ENCODE measurements around the gene IFI44.

IFI44 gene

DNA sequence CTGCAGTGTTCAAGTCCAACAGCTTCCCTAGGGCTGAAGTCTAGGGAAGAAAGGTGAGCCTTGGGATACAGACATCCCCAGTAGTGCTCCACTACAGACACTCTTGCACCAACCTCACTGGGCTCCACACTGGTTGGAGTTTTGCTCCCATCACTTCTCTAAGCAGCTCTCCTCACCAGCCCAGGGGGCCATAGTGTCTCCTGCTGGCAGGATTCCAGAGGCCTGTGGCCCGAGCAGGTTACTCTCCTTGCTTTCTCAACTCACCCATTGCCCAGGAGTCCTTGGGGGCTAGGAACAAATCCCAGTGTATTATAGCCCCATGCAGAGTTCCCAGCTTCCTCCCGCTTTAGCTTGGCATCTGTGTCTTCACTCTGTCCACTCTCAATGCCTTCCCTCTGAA lies 52.8 kb downstream of the IFI44 start:
- DNase-seq (ENCODE audit: low read depth, low spot score): no peak

- DNase-seq (ENCODE audit: low read depth, low spot score): no peak
Measured at GRCh38 chr1:78703806-78704205, 54.2 kb downstream of the IFI44 start.

GRCh38 chr1:78712467-78713051 lies 62.9 kb downstream of the IFI44 start:
- no peak for DNase-seq (ENCODE audit: low read depth, low spot score)

DNA sequence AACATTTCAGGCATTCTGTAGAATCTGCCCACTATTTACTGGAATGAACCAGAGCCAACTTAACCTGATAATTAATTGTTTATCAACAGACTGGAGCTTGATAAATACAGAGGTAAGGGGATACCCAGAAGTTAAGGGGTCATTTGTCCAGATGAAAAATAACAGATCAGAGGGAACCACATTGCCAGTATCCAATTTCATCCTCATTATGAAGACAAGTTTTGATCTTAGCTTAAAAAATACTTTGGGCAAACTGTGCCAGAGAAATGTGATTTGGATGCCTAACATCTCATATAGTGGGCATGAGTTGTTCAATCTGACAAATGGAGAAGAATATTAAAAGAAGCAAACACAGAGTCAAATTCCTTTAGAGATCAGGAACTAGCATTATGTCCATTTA lies 63.7 kb downstream of the IFI44 start:
- no peak for DNase-seq (ENCODE audit: low read depth, low spot score)

Data from ELF-1 (cell line).